Stimulated activated CD4-positive, alpha-beta T cell treated with anti-CD3 and anti-CD28 coated beads, Interleukin-15, amount 100 ng/mL, for 24 hours (primary cell): ENCODE measurements around the gene SULT1B1.

Experiments used
- DNase-seq: peaks from one replicate; pipeline ENCODE4 v3.0.0-alpha.2; 2020

The SULT1B1 gene

DNA sequence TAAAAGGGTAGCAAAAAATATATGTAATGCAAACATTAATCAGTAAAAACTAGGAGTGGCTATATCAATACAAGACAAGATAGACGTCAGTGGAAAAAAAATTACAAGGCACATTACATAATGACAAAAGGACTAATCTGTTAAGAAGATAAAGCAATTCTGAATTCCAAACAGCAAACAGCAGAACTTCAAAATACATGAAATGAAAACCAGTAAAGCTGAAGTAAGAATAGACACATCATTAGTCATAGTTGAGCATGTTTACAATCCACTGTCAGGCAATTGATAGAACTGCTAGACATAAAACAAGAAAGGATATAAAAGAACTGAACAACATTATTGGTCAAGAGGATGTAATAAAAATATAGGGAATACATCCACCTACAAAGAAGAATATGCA is 12.2 kb downstream of the SULT1B1 start:
- DNase-seq = no peak

DNA sequence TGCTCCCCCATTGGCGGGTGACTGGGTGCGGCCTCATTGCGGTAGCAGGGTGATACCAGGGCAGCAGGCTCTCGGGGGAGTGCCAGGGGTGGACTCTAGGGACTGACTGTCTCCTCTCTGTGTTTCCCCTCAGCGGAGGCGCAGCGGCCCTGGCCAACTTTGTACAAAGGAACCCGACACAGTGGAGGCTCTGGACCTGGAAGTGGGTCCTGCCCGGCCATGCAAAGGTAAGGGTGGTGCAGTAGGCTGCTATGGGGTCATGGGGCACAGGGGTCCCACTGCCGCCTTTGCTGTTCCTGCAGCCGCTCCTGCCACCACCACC is 16.3 kb downstream of the SULT1B1 start:
- DNase-seq = no peak

DNA sequence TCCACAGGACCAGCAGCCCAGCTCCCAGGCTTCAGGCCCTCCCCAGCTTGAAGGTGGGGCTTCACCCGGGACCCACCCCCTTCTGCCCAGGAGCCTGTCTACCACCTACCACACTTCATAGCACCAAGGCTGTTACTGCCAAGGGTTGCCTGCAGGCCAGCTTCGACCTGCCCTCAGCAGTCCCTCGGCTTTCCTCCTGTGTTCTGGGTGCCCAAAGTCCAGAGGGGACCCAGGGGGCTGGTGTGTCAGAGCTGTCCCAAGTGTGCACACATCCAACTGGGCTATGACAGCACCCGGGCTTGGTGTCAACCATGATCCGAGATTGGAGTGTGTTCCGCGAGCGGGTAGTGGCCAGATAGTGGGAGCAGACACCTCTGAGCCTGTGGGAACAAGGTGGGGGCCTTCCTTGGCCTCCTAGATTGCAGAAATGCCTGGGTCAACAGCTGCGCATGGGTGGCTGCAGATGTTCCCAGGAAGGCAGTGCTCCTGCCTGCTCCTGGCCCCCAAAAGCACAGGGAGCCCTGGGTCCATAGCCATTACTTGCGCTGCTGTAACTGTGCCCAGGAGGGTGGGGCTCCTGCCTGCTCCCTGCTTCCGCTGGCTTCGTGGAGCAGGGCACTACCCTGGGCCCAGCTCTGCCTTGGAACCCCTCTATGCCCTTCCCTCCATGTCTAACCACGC is 16.8 kb downstream of the SULT1B1 start:
- DNase-seq = no peak

DNA sequence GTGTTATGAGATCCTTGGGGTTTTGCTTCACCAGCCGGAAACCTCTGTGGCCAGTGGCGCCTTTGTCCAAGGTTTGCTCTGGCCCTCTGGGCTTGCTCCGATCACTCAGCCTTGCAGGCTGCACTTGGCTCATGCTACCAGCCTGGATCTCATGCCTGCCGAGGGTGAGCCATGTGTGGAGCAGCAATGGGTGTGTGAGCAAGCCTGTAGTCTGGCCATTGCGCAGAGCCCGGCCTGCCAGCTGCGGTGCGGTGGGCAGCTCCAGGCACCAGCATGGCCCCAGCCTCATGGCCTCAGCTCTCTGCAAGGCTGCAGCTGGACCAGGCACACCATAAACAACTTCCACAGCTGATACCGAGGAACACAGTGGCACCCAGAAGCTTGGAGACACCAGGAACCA is 17.8 kb downstream of the SULT1B1 start:
- DNase-seq = no peak

DNA sequence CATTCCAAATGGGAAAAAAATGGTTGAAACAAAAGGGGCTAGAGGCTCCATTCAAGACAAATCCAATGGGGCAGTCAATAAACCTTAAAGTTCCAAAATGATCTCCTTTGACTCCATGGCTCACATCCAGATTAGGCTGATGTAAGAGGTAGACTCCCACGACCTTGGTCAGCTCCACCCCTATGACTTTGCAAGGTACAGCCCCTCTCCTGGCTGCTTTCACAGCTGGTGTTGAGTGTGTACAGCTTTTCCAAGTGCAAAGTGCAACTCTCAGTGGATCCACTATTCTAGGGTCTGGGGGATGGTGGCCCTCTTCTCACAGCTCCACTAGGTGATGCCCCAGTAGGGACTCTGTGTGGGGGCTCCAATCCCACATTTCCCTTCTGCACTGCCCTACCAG is 21.5 kb downstream of the SULT1B1 start:
- DNase-seq = no peak

DNA sequence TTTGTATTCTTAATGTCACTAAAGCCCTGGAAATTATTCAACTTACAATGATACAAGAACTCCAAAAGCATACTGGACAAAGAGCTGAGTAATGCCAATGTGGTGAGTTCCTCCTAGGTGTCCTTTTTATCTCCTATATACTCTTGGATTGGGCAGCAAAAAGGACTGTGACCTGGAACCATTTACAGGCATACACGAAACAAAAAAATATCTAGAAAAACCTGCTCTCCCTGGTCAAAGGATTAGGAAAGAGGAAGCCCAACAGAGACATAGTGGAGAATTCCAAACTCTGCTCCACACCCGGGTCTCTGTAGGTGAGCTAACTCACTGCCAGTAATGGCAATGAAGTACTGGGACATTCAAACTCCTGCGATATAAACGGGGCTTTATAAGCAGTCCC is 25.3 kb downstream of the SULT1B1 start:
- DNase-seq = no peak

DNA sequence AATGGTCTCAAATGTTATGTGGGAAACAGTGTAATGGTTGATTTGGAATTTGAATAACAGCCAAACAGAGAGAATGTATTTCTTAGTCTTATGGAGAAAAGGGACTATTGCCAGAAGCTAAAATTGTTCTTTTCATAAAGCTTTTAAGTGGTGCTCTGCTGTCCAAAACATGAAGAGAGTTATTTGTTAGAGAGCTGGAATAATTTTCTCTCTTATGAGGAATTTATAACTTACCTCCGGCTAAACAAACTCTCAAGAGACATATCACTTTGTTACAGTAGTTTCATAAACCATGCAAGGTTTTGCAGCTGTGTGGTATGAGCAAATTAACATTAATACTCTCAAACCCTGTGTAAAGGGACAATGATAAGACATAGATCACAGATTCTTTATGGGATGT is 28.6 kb downstream of the SULT1B1 start:
- DNase-seq = no peak

DNA sequence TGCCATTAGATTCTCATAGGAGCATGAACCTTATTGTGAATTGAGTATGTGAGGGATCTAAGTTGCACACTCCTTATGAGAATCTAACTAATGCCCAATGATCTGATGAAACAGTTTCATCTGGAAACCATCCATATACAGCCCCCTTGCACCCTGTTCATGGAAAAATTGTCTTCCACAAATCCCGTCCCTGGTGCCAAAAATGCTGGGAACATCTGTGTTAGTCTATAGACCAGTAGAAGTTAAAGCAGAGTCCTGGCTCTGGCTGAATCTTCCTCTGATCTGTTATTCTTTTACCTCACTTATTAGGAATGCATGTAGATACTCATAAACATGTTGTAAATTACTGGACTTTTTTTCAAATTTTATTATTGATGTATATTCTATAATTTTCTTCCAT is 29.2 kb downstream of the SULT1B1 start:
- DNase-seq = no peak

DNA sequence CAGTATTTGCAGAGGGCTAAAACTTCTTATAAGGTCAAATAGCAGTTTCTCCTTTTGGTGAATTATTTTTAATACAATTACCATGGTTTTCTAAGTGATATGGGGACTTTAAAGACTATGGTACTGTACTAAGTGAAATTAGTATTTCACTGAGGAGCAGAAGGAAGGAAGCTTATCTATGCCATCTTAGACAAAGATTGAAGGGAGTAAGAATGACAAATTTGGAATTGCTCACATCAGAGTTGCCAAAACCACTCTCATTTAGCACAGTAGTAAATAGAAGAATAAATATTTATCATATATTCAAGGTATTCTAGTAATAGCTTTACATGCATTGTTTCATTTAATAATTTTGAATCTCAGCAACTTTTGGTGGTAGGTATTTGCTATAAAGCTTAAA is 30.4 kb downstream of the SULT1B1 start:
- no peak for DNase-seq

DNA sequence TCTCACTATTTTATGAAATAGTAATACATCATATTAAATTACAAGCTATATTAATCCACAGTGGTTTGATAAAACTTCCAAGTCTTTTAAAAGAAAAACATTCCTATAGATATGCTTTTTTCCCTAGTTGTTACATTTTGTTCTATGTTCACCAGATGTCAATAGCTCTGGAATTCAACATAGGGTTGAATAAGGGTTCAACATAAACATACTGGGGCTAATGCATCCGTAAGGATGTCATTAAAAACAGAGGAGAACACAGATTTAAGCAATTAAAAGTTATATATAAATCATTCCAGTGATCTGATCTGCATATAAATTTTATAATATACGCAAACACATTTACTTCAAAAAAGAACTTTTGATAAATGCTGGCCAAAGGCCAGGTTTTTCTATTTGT is 32.5 kb downstream of the SULT1B1 start:
- DNase-seq = no peak

DNA sequence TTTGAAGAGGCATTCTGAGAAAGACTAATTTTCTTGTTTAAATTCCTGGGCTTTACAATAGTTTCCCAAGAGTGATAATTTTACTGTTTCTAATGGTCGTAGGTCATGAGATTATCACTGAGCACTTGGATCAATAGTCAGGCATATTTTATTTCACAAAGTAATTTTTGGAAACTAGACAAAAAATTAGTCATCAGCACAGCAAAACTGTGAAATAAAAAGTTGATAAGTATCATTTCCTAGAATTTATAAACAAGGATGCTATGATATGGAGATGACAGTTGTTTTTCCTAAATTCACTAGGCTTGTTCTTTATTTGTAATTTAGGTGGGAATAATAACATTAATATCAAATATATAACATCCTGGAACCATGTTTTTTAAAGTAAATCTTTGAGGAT is 33.0 kb downstream of the SULT1B1 start:
- DNase-seq = no peak

DNA sequence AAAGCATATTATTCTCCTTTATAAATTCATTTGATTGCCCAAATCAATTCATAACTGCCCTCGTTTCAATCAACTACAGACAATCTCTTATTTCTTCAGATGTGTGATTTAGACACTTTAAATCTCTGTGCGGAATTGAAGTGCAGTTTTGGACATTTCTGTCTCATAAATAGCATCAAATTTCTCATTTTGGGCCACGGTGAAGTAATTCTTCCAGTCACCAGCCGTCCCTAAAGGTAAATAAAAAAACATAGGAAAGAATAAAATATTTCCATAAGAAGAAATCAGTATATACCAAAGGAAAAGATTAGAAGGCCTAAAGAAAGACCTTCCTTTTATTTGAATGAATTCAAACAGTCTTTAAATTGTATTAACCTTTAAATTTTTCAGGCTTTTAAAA is 33.4 kb downstream of the SULT1B1 start:
- no peak for DNase-seq

DNA sequence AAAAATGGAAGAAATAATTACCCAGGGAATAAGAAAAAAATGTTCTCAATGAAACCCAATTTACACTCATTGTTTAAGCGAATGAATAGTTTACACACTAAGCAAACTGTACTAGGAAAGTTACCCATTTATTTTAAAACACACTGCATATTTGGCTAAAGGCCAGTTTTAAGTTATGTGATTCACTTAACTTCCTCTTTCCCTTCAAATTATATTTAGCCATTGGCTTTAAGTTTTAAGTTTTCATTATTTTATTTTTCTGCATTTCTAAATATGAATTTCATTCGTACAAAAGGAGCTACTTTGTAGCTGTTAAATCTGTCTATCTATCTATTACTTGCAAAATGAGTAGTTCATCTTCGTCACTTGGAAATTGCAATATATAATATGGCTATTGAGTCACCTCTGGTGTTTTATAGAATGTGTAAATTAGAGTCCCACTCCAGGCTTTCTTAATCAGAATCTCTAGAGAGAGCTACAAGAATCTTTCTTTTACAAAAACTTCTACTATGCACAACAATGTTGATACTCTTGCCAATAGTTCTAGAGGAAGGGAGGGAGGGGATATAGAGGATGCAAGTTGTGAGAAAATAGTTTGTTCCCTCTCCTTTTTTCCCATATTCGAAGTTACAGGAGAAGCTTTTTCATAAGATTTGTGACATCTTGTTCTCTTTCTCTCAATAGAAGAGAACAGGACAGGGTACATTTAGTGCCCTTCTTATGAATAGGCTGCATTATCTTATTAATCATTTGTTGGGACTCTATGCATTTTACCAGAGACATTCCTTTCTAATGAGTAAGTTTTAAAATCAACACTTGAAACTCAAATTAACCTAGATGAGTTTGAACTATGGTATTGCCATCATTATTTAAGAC is 41.8 kb downstream of the SULT1B1 start:
- DNase-seq = no peak

DNA sequence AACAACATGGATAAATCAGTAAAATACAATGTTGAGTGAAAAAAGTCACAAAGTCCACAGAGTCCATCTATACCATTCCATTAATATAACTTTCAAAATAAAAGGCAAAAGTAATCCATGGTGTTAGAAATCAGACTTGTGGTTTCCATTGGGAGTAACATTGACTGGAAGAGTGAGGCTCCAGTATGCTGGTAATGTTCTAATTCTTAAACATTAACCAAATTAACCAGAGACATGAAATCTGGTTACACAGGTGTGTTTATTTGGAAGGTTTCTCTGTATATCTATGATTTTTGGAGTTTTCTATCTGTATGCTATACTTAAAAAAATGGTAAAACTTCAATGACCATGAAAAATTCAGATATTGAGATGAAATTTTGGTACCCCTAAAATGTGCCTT is 42.6 kb downstream of the SULT1B1 start:
- no peak for DNase-seq

DNA sequence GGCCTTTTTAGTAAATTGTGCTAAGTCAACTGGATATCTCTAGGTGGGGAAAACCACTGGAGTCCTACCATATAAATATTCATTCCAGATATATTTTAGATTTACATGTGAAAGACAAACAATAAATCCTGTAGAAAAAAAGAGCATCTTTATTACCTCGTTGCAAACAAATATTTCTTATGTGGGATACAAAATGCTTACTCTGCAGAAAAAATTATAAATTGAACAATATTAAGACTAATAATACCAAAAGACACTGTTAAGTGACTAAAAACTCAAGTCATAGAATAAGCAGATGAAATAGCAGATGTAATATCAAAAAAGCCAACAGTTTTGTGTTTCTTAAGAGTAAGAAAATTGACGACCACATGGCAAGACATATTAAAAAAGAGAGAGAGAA is 43.8 kb downstream of the SULT1B1 start:
- DNase-seq = no peak

DNA sequence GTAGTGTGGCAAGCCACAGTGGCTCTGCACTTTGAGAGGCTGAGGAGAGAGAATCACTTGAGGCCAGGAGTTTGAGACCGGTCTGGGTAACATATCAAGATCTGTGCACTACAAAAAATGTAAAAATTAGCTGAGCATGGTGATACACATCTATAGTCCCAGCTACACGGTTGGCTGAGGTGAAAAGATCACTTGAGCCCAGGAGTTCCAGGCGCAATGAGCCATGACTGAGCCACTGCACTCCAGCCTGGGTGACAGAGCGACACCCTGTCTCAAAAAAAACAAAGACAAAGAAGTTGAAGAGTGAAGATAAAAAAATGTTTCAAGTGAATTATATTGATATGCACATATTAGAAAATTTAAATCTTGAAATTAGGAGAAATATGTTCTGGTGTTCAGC is 46.3 kb downstream of the SULT1B1 start:
- DNase-seq = no peak

DNA sequence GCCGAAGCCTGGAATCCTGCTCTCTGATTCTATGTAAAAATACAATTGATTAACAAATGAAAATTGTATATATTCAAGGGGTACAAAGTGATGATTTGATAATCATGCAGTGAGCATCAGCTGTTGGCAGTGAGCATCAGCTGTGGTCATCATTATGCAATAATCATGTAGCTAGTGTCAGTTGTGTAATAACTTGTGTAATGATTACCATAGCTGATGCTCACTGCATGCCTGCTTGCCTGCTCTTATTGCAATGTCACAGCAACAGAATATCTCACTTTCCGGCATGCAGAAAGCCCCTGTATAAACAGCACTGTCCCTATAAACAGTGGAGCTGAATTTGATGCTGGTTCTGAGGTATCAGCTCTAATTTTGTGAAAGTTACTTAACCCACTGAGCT is 46.8 kb downstream of the SULT1B1 start:
- no peak for DNase-seq

DNA sequence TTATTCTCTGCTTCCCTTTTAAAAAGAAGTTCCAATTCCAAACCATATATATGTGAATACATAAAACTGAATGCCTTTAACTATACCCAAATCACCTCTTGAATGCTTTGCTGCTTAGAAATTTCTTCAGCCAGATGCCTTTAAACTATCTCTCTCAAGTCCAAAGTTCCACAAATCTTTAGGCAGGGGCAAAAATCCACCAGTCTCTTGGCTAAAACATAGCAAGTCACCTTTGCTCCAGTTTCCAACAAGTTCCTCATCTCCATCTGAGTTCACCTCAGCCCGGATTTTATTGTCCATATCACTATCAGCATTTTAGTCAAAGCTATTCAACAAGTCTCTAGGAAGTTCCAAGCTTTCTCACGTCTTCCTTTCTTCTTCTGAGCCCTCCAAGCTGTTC is 49.8 kb downstream of the SULT1B1 start:
- DNase-seq = no peak

DNA sequence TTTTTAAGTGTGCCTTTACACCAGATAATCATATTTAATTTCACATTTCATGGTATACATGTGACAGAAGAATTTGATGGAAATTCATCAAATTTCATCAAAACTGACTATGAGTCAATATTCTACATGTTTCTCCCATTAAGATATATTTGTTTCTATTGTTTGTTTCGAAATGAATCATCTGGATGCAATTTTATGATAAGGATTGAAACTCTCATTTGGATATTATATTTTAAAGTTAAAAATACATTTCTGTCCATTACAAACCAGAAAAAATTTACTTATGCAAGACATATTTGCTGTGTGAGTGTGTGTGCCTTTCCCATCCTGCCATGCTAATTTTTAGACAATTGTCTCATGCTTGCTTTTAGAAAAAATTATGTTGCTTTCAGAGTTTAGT is 52.2 kb downstream of the SULT1B1 start:
- no peak for DNase-seq

DNA sequence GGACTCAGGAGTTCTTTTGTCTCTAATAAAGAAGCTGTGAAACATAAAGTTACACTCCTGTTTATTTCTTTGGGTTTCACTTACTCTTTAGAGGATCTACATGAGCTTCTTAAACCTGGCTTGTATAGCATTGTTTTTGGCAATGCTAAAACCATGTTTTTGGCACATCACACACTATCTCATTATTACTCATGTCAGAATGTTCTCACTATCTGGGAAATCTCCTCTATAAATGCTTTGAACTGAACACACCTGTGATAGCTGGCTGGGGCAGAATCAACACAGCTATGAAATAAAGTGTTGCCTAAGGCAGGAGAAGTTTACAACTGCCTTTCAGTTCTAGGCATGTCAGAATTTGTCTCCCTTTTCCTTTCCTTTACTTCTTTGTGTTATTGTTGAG is 52.6 kb downstream of the SULT1B1 start:
- DNase-seq = no peak

DNA sequence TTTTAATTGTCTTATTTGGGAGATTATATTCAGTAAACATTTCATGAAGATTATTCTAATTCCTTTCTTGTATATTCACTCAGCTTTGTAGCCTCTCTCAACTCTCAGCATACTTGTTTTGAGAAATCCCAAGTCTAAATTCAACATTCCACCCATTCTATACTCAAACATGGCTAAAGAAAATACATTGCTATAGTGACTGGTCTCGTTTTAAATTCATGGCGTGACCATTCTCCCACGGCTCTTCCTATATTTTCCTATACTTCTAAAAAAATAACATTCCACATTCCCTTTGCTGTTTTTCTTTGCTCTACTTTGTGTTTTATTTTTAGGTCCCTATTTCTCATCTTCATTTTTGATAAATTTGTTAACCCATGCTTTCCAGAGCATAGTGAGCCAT is 58.2 kb downstream of the SULT1B1 start:
- no peak for DNase-seq

DNA sequence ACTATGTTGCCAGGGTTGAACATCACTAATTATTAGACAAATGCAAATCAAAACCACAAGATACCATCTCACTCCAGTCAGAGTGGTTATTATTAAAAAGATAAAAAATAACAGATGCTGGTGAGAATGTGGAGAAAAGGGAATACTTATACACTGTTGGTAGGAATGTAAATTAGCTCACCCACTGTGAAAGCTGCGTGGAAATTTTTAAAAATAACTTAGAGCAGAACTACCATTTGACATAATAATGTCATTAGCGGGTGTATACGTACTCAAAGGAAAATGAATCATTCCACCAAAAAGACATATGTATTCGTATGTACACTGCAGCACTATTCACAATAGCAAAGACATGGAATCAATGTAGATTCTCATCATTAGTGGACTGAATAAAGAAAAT is 58.7 kb downstream of the SULT1B1 start:
- no peak for DNase-seq

DNA sequence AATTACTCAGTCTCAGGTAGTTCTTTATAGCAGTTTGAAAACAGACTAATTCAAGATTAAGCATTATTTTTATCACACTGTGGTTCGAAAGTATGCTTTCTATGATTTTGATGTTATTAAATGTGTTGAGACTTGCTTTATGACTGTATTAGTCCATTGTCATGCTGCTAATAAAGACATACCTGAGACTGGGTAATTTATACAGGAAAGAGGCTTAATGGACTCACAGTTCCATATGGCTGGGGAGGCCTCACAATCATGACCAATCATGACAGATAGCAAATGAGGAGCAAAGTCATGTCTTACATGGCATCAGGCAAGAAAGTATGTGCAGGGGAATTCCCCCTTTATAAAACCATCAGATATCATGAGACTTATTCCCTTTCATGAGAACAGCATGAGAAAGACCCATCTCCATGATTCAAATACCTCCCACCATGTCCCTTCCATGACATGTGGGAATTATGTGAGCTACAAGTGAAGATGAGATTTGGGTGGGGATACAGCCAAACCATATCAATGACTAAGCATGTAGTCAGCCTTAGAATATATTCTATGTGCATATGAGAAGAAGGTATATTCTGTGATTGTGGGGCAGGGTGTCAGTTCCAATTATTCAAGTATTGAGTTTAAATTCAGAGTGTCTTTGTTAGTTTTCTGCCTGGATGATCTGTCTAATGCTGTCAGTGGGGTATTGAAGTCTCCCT is 62.7 kb downstream of the SULT1B1 start:
- DNase-seq = no peak

DNA sequence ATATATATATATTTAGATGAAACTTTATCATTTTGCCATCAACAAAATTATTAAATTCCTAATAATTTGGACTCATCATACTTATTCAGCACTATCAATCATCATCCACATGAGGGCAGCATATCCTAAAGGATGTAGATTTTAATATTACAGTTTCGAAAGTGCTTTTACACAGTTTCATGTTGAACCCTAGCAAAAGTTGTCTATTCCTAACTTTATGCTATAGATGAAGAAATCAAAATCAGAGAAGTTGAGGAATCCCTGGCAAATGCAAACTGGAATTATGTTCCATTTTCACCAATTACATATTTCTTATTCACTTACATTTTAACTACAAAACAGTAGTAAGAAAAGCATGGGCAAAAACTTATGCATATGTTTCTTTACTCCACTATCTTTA is 70.8 kb downstream of the SULT1B1 start:
- DNase-seq = no peak
